HG03039 (cell line): Measurements from ENCODE around the gene RDX.
"Not testable (repeated sequence)": the region's sequence is repeated elsewhere in the genome, so short reads cannot be mapped to it uniquely, and the experiment has no call there.

Experiments used
- ATAC-seq: cut with Tn5 transposase; IDR thresholded peaks from one replicate; pipeline ENCODE4 v1.9.1; 2021; ENCODE audit warnings: mild to moderate bottlenecking, moderate library complexity; ENCODE audit not compliant: unreplicated experiment

Gene RDX

DNA sequence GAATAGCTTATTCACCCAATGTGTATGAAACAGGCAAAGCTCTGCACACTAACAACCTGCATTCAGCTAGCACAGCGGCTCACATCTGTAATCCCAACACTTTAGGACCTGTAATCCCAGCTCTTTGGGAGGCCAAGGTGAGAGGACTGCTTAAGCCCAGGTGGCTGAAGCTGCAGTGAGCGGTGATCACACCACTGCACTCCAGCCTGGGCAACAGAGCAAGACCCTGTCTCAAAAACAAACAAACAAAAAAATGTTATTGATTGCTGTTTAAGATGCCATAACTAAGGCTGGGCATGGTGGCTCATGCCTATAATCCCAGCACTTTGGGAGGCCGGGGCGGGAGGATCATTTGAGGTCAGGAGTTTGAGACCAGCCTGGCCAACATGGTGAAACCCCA, 15.8 kb downstream of the RDX start:
- ATAC-seq = not testable (repeated sequence)

DNA sequence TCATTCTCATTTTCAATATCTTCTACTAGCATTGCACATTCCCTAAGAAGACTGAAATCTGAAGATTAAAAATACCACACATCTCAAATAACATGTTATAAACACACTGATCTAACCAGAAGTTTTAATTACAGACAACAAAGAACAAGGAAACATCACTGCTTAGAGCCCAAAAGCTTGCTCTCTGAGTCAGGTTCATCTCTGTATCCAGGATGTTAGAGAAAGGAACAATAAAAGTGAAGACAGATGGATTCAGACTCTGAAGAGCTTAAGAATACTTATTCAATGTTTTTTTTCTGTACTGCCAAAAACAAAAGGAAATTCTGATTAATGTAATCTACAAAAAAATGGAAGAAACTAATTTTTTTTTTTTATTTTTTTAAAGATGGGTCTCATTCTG, 16.5 kb downstream of the RDX start:
- no peak for ATAC-seq

DNA sequence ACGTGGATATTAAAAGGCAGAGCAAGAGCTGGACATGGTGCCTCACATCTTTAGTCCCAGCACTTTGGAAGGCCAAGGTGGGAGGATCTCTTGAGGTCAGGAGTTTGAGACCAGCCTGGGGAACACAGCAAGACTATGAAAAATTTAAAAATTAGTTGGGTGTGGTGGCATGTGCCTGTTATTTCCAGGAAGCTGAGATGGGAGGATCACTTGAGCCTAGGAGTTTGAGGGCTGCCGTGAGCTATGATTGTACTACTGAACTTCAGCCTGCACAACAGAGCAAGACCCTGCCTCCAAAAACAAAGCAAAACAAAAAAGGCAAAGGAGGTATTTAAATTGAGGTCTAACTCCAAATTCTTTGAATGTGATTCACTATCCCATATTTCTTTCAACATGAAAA, 23.5 kb downstream of the RDX start:
- ATAC-seq = no peak

- no peak for ATAC-seq
Observed at GRCh38 chr11:110269996-110270395, 26.4 kb downstream of the RDX start.

DNA sequence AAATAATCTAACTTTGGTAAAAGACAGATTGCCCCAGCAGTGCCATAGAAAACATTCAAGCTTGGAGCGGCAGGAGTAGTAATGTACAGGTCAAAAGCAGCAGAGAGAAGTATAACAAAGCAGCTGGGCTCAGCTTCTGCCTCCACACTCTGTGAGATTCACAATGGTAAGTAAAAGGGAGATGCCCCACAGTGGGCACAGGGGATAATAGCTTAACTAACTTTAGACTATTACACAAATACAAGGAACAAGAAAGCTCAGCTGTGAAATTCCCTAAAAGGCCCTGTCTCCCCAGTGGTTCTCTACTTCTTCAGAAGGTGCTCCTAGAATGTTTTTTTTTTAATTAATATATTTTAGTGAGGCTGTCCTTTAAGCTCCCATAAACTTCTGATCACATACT, 28.0 kb downstream of the RDX start:
- no peak for ATAC-seq

- no peak for ATAC-seq
Observed at GRCh38 chr11:110262072-110262403, 34.4 kb downstream of the RDX start.

- ATAC-seq = no peak
Observed at GRCh38 chr11:110261195-110262071, 35.0 kb downstream of the RDX start.

- ATAC-seq = no peak
Observed at GRCh38 chr11:110253525-110253924, 42.9 kb downstream of the RDX start.

- ATAC-seq = no peak
Observed at GRCh38 chr11:110251836-110252235, 44.6 kb downstream of the RDX start.

- ATAC-seq = no peak
Observed at GRCh38 chr11:110250168-110250567, 46.2 kb downstream of the RDX start.

- ATAC-seq = no peak
Observed at GRCh38 chr11:110249766-110250165, 46.6 kb downstream of the RDX start.

GRCh38 chr11:110249066-110249465, 47.3 kb downstream of the RDX start:
- ATAC-seq = no peak

GRCh38 chr11:110243791-110244190, 52.6 kb downstream of the RDX start:
- ATAC-seq = no peak

DNA sequence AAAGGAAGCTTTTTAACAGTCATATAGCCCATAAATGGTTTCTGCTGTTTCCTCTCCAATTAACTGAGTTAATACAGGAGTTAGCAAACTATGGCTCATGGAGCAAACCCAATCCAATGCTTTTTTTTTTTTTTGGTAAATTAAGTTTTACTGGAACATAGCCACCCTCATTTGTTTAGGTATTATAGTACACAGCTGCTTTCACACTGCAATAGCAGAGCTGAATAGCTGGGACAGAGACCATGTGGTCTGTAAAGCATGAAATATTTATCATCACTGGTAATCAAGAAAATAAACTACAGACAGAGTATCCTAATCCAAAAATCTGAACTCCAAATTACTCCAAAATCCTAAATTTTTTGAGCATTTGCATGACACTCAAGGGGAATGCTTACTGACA, 53.7 kb downstream of the RDX start:
- no peak for ATAC-seq

GRCh38 chr11:110242188-110242587, 54.2 kb downstream of the RDX start:
- ATAC-seq = no peak

GRCh38 chr11:110235966-110236365, 60.4 kb downstream of the RDX start:
- ATAC-seq = no peak

DNA sequence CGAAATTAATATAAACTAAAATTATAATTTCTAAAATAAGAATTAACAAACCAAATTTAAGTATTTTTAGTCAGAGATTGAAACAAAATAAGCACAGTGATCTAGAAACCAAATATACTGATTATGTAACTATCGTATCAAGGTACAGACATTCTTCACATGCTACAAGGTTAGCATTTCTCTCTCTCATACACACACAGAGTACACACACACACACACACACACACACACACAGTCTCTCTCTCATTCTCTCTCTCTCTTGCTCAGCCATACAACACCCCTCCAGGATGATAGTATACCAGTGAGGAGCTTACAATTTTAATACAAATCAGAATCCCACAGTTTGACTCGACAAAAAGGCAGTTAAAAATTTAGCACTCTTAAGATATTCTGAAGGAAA, 66.0 kb downstream of the RDX start:
- ATAC-seq = no peak

DNA sequence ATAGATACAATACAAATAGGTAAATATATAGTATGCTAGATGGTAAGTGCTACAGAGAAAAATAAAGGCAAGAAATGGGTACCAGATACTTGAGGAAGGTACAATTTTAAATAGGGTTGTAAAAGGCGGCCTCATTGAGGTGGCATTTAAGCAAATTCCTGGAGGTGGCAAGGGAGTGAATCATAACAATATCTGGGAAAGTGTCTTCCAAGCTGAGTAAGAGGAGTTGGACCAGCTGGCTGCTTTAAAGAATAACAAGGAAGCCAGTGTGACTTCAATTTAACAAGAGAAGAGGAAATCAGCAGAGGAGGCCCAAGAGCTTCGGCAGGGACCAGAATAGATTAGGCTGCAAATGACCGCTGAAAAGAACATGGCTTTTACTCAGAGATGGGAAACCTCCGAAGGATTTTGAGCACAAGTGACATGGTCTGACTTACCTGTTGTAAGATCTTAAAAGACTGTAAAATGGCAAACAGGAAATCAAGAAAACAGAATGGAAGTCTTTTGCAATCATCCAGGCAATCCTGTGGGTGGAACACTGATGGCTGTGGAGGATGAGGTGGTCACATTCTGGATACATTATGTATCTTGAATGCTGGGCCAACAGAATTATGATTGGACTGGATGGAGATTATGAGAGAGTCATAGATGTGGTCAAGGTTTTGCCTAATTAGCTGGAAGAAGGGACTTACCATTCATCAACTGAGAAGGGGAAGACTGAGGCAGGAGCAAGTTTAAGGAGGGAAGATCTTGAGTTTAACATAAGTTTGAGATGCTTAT, 77.2 kb downstream of the RDX start:
- ATAC-seq = no peak

DNA sequence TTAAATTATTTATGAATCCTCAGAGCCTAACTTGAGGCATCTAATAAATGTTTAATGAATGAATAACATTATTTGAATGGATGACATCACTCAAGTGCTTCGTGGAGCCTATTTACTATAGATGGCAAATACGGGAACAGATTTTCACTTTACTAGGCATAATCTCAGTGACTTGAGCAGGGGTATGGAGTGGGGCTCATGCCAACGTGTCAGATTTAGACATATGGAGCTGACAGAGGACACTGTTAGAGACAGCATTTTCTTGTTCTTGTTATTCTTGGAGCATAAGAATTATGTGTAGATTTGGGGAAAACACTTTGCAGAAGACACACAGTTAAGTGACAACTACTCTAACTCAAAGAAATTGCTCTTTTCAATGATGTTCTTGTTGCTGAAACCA, 78.5 kb downstream of the RDX start:
- no peak for ATAC-seq

DNA sequence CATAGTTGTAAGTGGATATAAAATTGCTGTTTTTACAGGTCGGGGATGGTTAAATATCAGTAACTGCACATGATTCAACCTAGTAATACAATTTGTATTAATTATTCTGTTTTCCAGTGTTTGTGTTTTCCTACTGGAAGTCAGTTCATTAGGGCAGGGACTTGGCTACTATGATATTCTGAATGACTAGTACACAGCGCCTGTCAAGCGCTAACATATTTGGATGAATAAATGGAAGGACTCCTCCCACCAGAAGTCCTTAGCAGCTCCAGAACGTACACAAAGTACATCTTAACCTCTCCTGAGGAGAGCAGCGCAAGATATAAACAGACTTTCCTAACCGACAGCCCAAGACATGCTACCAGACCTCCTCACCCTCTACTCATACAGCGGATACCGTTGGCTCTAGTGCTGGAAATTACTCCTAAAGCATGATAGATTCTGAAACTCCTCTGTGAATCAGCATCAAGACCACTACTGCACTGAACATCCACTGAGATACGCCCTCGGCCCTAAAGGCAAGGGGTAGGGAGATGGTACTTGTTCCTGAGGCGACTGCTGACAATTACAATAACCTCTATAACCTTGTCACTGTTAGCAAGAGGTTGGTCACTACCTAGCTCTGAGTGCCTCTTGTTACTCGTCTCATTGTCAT, 79.1 kb downstream of the RDX start:
- no peak for ATAC-seq

- not testable (repeated sequence) for ATAC-seq
Observed at GRCh38 chr11:110209313-110209694, 87.1 kb downstream of the RDX start.
